SK-N-SH (cell line): Measurements from ENCODE around the gene AP1AR. TPM values are rescaled to one million over a fixed set of nuclear protein-coding genes. Genes with fewer than 3 reads are reported as not detected.

Experiments
- CTCF ChIA-PET: fragments of 300-600, 350-600 bp; formaldehyde crosslinking; extraction: SDS; loops from one replicate; lab custom pipeline; 2021; lab: Yijun Ruan, JAX
- POLR2A ChIA-PET: fragments of 350-600 bp; sonication (Branson Sonifier 250); formaldehyde crosslinking; extraction: SDS; loops from one replicate; lab custom pipeline; 2020; ENCODE audit warnings: antibody characterized with exemption, inconsistent platforms; lab: Yijun Ruan, JAX
- DNase-seq: peaks from one replicate; pipeline ENCODE4 v3.0.0; 2012
- H2AFZ ChIP-seq: fragments of 200-600 bp; sonication (generic); 2 replicates; pipeline ENCODE4 v1.8.1; 2016; ENCODE audit warnings: antibody characterized with exemption, mild to moderate bottlenecking, low read depth
- H3F3A ChIP-seq: fragments of 200-600 bp; sonication (generic); replicated peaks from 2 replicates; pipeline ENCODE3; 2016; ENCODE audit warnings: antibody characterized with exemption, mild to moderate bottlenecking; ENCODE audit not compliant: insufficient read depth
- H3K27ac ChIP-seq, 2 experiments: fragments of 200-500 bp in 1 of 2; fragments of 200-600 bp in 1 of 2; sonication (Bioruptor generic) in 1 of 2; sonication (generic), shearing (Covaris generic) in 1 of 2; 2 replicates each; pipeline versions ENCODE4 v1.5.1 to v1.6.1; 2014 to 2016; ENCODE audit warnings: low read depth in 2 of 2, inconsistent platforms in 1 of 2, low read length in 1 of 2, mild to moderate bottlenecking in 1 of 2, mixed read lengths in 1 of 2
- H3K27me3 ChIP-seq: fragments of 200-600 bp; sonication (generic), shearing (Covaris generic); 2 replicates; pipeline ENCODE4 v1.6.1; 2016; ENCODE audit warnings: mixed run types; ENCODE audit not compliant: insufficient read depth
- H3K36me3 ChIP-seq, 2 experiments: fragments of 200-500 bp in 1 of 2; fragments of 200-600 bp in 1 of 2; sonication (Bioruptor generic) in 1 of 2; sonication (generic) in 1 of 2; replicated peaks in 1 of 2; 2 replicates each; pipeline versions ENCODE3 to v1.5.1; 2014 to 2016; ENCODE audit warnings: low read length in 1 of 2, mild to moderate bottlenecking in 1 of 2; ENCODE audit not compliant: insufficient read depth in 2 of 2, control insufficient read depth in 1 of 2
- H3K4me1 ChIP-seq, 2 experiments: fragments of 200-500 bp in 1 of 2; fragments of 200-600 bp in 1 of 2; sonication (Bioruptor generic) in 1 of 2; sonication (generic), shearing (Covaris generic) in 1 of 2; 2 replicates each; pipeline versions ENCODE4 v1.5.1 to v1.6.1; 2014 to 2016; ENCODE audit warnings: low read depth in 1 of 2, low read length in 1 of 2, mixed run types in 1 of 2; ENCODE audit not compliant: insufficient read depth in 2 of 2, control insufficient read depth in 1 of 2
- H3K4me2 ChIP-seq: fragments of 200-600 bp; sonication (generic), shearing (Covaris generic); 2 replicates; pipeline ENCODE4 v1.6.1; 2017; ENCODE audit warnings: mixed run types
- H3K4me3 ChIP-seq, 2 experiments: fragments of 200-500 bp in 1 of 2; fragments of 200-600 bp in 1 of 2; sonication (Bioruptor generic) in 1 of 2; sonication (generic), shearing (Covaris generic) in 1 of 2; 2 replicates each; pipeline versions ENCODE4 v1.5.1 to v1.8.1; 2014 to 2016; ENCODE audit warnings: low read depth in 2 of 2, inconsistent platforms in 1 of 2, low read length in 1 of 2, mild to moderate bottlenecking in 1 of 2, mixed read lengths in 1 of 2, moderate library complexity in 1 of 2
- H3K79me2 ChIP-seq: fragments of 200-600 bp; sonication (generic); 2 replicates; pipeline ENCODE4 v1.8.1; 2017; ENCODE audit warnings: mild to moderate bottlenecking; ENCODE audit not compliant: insufficient read depth
- H3K9ac ChIP-seq: fragments of 200-600 bp; sonication (generic); 2 replicates; pipeline ENCODE4 v1.6.1; 2017; ENCODE audit warnings: mixed run types
- H3K9me2 ChIP-seq: fragments of 200-600 bp; sonication (generic); 2 replicates; pipeline ENCODE4 v1.6.1; 2017; ENCODE audit warnings: mixed run types
- H3K9me3 ChIP-seq: fragments of 200-600 bp; sonication (generic); 2 replicates; pipeline ENCODE4 v1.6.1; 2017; ENCODE audit warnings: mixed run types, mild to moderate bottlenecking, moderate library complexity
- H4K20me1 ChIP-seq: fragments of 200-600 bp; sonication (generic); 2 replicates; pipeline ENCODE4 v1.6.1; 2017; ENCODE audit warnings: mild to moderate bottlenecking, mixed run types; ENCODE audit not compliant: insufficient read depth
- ELF1 ChIP-seq: IDR thresholded peaks from 2 replicates; pipeline ENCODE4 v1.4.0; 2012
- EP300 ChIP-seq, 2 experiments: IDR thresholded peaks; 2 replicates each; pipeline versions ENCODE4 v1.4.0 to v1.6.1; 2012; ENCODE audit warnings: borderline replicate concordance in 1 of 2, low read depth in 1 of 2, low read length in 1 of 2
- EZH2phosphoT487 ChIP-seq: fragments of 200-600 bp; sonication (generic); IDR thresholded peaks from 2 replicates; pipeline ENCODE4 v1.6.1; 2017; ENCODE audit warnings: low read depth, mixed run types, mild to moderate bottlenecking, antibody characterized with exemption, moderate library complexity, borderline replicate concordance
- FOXM1 ChIP-seq: IDR thresholded peaks from 2 replicates; pipeline ENCODE4 v1.4.0; 2012; ENCODE audit warnings: low read depth, mild to moderate bottlenecking
- GABPA ChIP-seq: IDR thresholded peaks from 2 replicates; pipeline ENCODE4 v1.4.0; 2012; ENCODE audit warnings: low read depth, mild to moderate bottlenecking
- GATA2 ChIP-seq: sonication (generic); formaldehyde crosslinking; IDR thresholded peaks from 2 replicates; pipeline ENCODE4 v1.5.0; 2020; ENCODE audit warnings: mild to moderate bottlenecking, missing genetic modification reagents
- JUND ChIP-seq: IDR thresholded peaks from 2 replicates; pipeline ENCODE4 v1.4.0; 2012
- MEF2A ChIP-seq: IDR thresholded peaks from 2 replicates; pipeline ENCODE4 v1.4.0; 2012; ENCODE audit warnings: low read depth, borderline replicate concordance
- MXI1 ChIP-seq: IDR thresholded peaks from 2 replicates; pipeline ENCODE4 v1.6.1; 2012; ENCODE audit warnings: mild to moderate bottlenecking, low read depth, low read length, improper control_type of control experiment
- NFIC ChIP-seq: IDR thresholded peaks from 2 replicates; pipeline ENCODE4 v1.4.0; 2012; ENCODE audit warnings: borderline replicate concordance
- NRF1 ChIP-seq: IDR thresholded peaks from 2 replicates; pipeline ENCODE4 v1.6.1; 2012; ENCODE audit warnings: low read depth, mild to moderate bottlenecking, low read length
- POLR2AphosphoS5 ChIP-seq: IDR thresholded peaks from 2 replicates; pipeline ENCODE4 v1.6.1; 2012; ENCODE audit warnings: low read depth, low read length
- REST ChIP-seq: IDR thresholded peaks from 2 replicates; pipeline ENCODE4 v1.6.1; 2012; ENCODE audit warnings: mild to moderate bottlenecking, low read depth, low read length, moderate library complexity
- RFX5 ChIP-seq: IDR thresholded peaks from 2 replicates; pipeline ENCODE4 v1.6.1; 2012; ENCODE audit warnings: mild to moderate bottlenecking, improper control_type of control experiment, low read length
- SIN3A ChIP-seq: IDR thresholded peaks from 2 replicates; pipeline ENCODE4 v1.6.1; 2012; ENCODE audit warnings: low read depth, mild to moderate bottlenecking, low read length, moderate library complexity, borderline replicate concordance
- SMC3 ChIP-seq: IDR thresholded peaks from 2 replicates; pipeline ENCODE4 v1.6.1; 2012; ENCODE audit warnings: low read depth, low read length, improper control_type of control experiment
- TEAD4 ChIP-seq: IDR thresholded peaks from 2 replicates; pipeline ENCODE4 v1.4.0; 2012; ENCODE audit warnings: mild to moderate bottlenecking, borderline replicate concordance; ENCODE audit not compliant: insufficient read depth
- ZBTB33 ChIP-seq: IDR thresholded peaks from 2 replicates; pipeline ENCODE4 v1.4.0; 2012; ENCODE audit warnings: low read depth, borderline replicate concordance
- WGBS: methylation state at CpG from one replicate; pipeline ENCODE4 v1.1.6; 2017; ENCODE audit warnings: low lambda C conversion rate; 5-methylcytosine and 5-hydroxymethylcytosine counted together
- polyA plus RNA-seq, 3 experiments: library from polyadenylated mRNA; depleted of rRNA; stranded (reverse); fragments of >200 nt; gene quantifications; 2 replicates each; pipeline ENCODE4 v1.2.3, GENCODE V29; 2012
- TF ChIP-seq, protein P1 (sequence below): IDR thresholded peaks from 2 replicates; pipeline ENCODE4 v1.4.0; 2012; ENCODE audit warnings: low read depth, borderline replicate concordance
- TF ChIP-seq, protein P2 (sequence below): fragments of 150-350 bp; IDR thresholded peaks from 2 replicates; pipeline ENCODE4 v1.6.1; 2017; ENCODE audit warnings: antibody characterized with exemption, low read length, low read depth, borderline replicate concordance

AP1AR gene
- polyA plus RNA-seq, 1 of the 3 experiments (the other 2 are of a cell fraction): 8.5 TPM

DNA sequence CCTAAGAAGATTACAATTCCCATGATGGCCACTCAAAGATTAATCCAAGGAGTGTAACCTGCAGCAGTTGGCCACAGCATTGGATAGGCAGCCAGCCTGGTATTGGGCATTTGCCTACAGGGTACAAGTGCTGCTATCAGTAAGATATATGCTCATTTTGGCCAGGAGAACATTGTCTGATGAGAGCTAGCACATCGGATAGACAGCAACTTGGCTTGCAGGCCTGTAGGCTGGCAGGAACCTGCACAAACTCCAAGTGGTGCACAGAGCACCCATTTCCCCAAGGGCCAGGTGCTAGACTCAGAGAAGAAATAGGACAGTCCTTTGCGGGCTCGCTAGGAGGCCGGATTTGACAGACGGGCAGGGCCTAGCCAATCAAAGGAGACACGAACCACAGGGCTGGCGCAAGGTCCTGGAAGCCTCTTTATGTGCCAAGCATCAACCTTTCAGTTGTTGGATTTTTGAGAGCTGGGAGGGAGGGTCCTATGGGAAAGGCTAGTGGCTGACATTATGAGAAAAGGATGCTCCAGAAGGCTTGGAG, 11.7 kb upstream of the AP1AR start:
- Histone ChIP-seq H3K9me3 (no peaks in the 10 kb centered on the region), H3K4me3 (no peak overlapping the region), H3K4me2 (no peak overlapping the region), H4K20me1 (no peaks in the 10 kb centered on the region), H3K79me2 (no peaks in the 10 kb centered on the region), H3K9me2 (no peaks in the 10 kb centered on the region), H3F3A (no peaks in the 10 kb centered on the region), H3K36me3 (no peaks in the 10 kb centered on the region), H3K4me1 (no peaks in the 10 kb centered on the region), H3K27me3 (no peaks in the 10 kb centered on the region), H3K9ac (no peak overlapping the region), H2AFZ (no peak overlapping the region), H3K27ac (no peak overlapping the region)
- ChIA-PET POLR2A (no interaction called here), CTCF (interaction anchor here (0.6 to 1.7 kb wide), 4 partner anchors 14 to 121 kb away, joined by 3 to 4 read pairs (median 3); partner anchors contain the start of gene FAM241A)
- no peak for DNase-seq
- 92% methylated on average over 7 of the region's 7 CpGs for WGBS
- TF ChIP-seq FOXM1 (no peak), NFIC (no peak), ZBTB33 (no peak), MXI1 (no peak), REST (no peak), POLR2AphosphoS5 (no peak), EP300 (IDR thresholded peaks at IDR 0.05; ENCODE audit: borderline replicate concordance in 1 of 2, low read depth in 1 of 2, low read length in 1 of 2) (no peak), JUND (no peak), SMC3 (no peak), MEF2A (no peak), GABPA (no peak), RFX5 (no peak), EZH2phosphoT487 (no peak), GATA2 (CRISPR knock-in tag) (no peak), ELF1 (no peak), SIN3A (no peak), TEAD4 (no peak), NRF1 (no peak)
- TF ChIP-seq, protein P1, sequence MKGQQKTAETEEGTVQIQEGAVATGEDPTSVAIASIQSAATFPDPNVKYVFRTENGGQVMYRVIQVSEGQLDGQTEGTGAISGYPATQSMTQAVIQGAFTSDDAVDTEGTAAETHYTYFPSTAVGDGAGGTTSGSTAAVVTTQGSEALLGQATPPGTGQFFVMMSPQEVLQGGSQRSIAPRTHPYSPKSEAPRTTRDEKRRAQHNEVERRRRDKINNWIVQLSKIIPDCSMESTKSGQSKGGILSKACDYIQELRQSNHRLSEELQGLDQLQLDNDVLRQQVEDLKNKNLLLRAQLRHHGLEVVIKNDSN: no peak
- TF ChIP-seq, protein P2, sequence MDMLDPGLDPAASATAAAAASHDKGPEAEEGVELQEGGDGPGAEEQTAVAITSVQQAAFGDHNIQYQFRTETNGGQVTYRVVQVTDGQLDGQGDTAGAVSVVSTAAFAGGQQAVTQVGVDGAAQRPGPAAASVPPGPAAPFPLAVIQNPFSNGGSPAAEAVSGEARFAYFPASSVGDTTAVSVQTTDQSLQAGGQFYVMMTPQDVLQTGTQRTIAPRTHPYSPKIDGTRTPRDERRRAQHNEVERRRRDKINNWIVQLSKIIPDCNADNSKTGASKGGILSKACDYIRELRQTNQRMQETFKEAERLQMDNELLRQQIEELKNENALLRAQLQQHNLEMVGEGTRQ: no peak
